GM19023 (cell line): ENCODE results near the gene SH2B3.
A peak's percentile ranks its signal among the peaks of the same experiment; 100 is the strongest.
"Not testable (repeated sequence)": the region's sequence is repeated elsewhere in the genome, so short reads cannot be mapped to it uniquely, and the experiment has no call there.

Experiments
- ATAC-seq: cut with Tn5 transposase; IDR thresholded peaks from one replicate; pipeline ENCODE4 v1.9.1; 2021; ENCODE audit warnings: mild to moderate bottlenecking, moderate library complexity; ENCODE audit not compliant: unreplicated experiment

The SH2B3 gene

DNA sequence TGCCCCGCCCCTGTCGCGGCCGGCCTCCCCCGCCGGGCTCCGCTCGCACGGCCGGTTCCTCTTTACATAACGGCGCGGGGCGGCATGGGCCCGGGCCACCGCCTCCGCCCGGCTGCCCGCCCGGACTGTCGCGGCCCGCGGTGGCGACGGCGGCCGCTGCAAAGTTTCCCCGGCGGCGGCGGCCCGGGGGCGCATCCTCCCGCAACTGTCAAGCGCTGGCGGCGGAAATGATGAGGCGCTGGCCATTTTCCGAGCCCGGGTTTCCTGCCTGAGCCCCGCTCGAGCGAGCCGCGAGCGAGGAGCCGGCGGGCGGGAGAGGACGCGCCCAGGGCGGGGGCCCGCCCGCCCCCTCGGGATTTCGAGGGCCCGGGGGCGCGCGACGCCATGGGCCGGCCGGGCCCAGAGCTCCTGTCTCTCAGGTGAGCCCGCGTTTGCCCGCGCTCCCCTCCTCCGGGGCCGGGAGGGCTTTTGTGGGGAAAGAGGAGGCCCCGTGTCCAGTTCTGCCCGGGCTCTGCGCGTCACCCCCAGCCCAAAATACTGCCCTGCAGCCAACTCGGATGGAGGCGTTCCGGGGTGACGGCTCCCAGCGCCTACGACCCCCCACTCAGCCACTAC is at the start of gene SH2B3:
SH2B3 (plus strand) TSS at position 65 of the 615 bp plus-strand sequence. CDS start 12,223 bp downstream, outside the sequence.
- peak; percentile 10 for ATAC-seq

DNA sequence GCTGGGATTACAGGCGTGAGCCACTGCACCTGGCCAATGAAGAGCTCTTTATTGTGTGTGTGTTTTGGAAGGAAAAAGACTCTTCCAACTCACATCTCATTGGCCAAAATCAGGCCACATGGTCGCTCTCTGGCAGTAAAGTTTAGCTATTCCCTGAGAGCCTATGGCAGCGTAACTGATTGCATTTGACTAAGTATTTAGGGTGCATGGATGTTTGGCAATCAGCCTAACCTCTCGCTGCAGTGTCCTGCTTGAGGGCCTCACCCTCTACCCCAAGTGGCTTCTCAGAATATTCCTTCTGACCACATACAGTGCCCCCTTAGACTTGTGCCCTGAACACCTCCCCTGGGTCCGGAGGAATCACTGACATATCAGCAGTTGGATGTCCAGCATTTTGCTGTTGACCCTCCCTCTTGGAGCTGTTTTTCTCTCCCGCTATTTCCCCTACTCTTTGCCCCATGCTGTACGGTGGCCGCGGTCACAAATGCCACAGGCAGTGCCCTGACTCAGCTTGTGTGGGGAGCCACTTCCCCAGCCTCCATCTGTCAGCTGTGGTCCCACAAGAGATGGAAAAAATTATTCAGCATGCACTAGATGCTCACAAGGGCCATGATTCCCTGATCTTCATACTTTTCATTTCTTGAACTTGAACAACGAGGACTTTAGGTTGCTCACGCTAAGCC is 46.4 kb upstream of the SH2B3 start:
- ATAC-seq, result no peak

DNA sequence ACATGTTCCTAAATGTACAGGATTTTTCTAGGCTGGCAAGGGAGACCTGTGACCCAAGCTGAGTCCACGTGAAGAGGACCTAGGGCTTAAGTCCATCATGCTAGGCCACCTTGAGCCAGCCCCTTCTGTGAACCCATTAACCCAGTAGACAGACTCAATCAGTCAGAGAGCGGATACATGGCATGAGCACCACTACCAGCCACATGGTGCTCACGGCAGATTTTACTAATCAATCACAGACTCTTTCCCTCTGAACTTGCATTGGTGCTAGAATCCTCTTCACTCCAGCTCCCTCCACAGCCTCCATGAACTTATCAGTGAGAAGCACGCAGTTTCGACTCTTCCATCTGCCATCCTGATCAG is 45.8 kb upstream of the SH2B3 start:
- ATAC-seq, result no peak

DNA sequence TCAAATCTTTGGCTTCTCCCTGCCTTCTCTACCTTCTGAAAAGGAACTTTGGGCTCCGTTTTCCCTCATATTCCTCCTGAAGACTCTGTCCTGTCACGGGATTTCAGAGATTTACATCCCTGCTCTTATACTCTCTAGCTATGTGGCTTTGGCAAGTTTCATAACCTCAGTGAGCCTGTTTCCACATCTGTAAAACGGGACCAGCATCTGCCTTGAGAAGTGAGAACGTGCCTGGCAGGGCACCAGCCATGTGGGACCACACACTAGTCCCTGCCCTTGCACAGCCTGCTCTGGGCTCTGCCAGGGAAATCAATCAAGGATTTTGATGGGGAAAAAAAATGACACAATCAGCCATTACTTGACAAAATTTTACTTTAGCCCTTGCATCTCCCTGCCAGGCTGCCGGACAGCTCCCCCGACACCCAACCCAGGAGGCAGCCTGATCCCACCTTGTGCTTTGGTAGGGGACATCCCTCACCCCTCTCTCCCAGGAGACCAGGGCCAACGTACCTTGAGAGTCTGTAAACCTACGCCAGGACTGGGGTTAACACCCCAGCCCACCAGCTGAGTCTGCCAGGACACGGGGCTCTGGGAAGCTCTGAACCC is 45.3 kb upstream of the SH2B3 start:
- no peak for ATAC-seq

DNA sequence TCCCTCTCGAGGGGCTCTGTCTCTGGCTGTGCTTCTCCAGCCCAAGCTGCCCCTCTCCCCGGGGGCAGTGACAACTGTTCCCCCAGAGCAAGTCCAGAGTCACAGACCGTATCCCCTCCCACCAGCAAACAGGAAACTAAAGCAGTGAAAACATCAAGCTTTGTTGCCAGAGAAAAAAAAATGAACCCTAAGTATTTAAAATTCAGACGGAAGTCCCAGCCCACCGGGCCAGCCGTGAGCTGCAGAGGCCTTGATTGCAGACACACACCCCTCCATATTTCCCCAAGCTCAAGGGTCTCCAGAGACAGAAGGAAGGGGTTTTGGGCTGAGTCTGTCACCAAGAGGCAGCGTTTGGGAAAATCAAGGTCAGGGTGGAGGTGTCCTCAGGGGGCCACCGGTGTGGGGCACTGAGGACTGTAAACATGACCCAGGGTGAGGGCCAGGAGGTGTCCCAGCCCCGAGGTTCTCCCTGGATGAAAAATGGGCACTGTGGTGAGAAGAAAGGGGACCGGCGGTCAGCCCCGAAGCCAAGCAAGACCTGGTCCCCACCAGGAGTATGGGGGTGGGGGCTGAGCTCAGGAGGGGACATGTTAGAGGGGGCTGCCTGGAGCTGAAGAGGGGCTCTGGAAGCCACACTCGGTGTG is 44.5 kb upstream of the SH2B3 start:
- ATAC-seq, result no peak

DNA sequence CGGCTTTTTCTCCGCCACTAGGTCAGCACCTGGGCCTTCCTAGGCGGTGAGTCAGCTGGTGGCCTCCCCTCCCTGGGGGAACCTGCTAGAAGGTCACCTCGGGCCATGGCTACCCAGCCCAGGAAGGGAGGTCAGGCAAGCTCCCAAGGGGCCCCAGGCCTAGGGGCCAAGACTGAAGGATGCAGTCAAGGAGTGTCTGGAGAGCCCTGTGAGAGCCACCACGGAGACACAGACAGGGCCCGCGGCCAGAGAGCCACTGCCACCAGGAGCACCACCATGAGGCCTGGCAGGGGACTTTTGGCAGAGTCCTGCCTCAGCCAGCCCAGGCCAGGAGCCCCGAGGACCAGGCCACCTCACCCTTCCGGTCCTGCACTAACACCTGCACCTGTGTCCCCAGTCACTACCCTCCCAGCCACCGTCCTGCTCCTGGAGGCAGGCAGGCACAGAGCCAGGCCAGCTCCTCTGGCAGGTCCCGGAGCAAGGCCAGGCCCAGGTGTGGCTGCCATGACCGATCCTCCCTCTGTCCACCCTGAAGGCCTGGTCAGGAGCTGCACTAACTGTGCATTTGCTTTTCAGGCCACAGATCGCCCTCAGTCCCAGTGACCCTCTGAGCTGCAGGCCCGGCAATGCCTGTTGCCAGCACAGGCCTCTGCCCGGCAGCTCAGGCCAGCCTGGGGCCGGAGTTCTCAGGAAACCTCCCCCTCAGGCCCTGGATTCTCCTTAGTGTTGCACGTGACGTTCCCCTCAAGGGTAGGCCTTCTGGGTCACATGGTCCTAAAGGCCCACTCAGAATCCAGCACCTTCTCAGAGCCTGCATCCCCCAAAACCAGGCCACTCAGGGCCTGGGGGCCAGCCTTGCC is 43.8 kb upstream of the SH2B3 start:
- no peak for ATAC-seq

DNA sequence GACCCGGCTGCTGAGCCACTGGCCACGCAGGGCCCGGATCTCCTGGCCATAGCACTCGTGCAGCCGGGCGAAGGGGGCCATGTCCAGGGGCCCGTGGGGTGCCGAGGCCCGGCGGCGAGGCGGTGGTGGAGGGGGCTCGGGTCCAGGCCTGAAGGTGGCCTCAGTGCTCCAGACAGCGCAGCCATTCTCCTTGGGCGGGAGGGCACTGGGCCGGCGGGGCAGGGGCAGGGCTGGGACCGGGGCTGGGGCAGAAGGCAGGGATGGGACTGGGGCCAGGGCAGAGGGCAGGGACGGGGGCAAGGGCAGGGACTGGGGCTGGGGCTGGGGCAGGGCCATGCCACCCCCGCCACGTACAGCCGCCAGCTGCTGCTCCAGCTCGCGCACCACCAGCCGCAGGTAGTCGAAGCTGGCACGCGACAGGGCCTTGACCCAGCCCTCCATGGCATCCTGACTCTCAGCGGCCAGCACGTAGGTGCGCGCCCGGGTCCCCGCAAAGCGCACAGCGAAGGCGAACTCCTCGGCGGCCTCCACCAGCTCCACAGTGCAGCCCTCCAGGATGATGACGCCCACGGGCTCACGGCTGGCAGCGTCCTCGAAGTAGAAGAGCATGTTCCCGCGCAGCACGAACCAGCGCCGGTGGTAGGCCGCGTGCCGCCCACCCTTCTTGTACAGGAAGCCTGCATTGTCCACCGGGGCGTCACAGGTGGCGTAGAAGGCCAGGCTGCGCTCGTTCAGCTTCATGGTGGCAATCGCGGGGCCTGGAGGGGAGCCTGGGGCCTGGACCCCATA is 42.8 kb upstream of the SH2B3 start:
- ATAC-seq, result no peak

DNA sequence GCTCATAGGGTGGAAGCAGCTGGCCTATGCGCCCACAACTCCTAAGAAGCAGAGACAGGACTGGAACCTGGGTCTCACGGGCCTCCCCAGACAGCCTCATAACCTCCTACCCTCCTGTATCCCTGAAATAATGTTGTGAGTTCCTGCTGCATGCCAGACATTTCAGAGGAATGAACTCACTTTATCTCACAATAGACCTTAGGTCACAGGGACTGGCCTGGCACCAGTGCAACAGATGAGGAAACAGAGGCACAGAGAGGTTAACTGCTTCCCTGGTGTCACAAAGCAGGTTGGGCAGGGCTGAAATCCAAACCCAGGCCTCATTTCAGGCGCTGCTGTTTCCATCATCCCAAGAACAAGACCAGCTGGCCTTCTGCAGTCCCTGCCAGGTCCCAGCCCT is 42.1 kb upstream of the SH2B3 start:
- no peak for ATAC-seq

DNA sequence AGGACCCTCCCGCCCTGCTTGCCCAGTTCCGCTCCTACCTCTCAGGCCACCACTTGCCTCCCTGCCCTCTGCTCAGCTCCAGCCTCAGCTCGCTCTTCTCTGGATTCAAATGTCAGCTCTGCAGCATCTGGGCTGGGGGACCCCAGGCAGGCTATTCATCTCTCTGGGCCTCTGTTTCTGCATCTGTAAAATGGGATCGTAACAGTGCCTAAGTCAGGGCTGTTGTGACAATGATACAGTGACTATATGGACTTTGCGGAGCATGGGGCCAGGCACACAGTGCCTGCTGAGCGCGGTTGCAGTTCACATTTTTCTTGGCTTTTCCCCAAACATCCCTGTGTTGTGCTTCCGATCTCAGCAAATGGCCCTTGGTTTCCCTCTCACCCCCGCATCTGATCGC is 39.6 kb upstream of the SH2B3 start:
- no peak for ATAC-seq

DNA sequence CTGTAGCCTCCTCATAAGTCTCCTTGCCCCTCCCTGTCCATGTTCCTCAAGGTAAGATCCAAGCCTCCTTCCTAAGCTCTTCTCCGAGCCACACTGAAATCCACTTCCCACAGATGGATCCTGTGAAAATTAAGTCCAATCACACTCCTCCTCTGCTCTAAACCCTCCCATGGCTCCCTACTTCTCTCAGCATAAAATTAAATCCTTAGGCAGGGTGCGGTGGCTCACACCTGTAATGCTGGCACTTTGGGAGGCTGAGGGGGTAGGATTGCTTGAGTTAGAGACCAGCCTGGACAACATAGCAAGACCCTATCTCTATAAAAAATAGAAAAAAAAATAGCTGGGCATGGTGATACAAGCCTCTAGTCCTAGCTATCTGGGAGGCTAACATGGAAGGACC is 39.1 kb upstream of the SH2B3 start:
- ATAC-seq, result no peak

DNA sequence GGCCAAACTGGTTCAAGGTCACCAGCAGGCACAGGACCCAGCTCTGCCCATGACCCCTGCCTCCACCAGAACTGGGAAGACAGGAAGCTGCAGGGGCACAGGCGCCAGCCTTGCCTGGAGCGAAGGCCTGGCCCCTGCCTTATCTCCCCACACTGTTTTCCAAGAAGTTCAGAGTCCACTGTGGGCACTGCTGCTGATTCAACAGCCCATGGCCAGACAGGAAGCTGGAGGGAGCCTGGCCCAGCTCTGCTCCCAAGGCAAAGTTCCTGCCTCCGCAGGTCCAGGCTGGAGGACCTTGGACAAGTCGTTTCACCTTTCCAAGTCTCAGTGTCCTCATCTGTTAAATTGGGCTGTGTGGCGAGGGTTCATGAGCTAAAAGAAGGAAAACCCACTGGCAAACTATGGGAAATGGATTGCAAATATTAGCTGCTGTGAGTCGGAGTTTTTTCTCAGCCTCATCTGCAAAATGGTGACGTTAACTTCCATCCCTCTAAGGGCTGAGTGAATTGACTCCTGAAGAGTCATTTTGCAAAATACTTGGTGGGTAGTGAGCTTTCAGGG is 38.0 kb upstream of the SH2B3 start:
- ATAC-seq, result no peak

DNA sequence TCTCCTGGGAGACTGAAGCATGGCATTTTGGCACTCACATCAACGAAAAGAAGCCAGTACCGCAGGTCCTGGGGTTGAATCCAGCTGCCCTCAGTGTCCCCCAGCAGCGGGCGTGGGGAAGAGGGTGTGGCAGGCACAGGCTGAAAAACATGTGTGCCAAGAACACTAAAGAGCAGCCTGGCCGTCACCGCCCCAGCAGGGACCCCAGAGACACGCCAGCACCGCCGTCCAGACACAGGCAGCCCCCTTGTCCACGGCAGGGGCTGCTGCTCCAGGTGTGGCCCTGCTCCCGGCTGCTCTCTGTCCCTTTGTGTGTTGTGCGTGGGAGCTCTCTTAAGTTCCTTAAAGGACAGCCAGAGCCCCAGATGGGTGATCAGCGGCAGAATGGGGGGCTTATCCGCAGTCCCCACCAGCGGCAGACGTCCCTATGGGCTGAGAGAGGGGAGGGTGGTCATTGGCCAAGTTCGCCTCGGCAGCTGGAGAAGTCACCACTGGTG is 37.4 kb upstream of the SH2B3 start:
- peak; percentile 20 for ATAC-seq

DNA sequence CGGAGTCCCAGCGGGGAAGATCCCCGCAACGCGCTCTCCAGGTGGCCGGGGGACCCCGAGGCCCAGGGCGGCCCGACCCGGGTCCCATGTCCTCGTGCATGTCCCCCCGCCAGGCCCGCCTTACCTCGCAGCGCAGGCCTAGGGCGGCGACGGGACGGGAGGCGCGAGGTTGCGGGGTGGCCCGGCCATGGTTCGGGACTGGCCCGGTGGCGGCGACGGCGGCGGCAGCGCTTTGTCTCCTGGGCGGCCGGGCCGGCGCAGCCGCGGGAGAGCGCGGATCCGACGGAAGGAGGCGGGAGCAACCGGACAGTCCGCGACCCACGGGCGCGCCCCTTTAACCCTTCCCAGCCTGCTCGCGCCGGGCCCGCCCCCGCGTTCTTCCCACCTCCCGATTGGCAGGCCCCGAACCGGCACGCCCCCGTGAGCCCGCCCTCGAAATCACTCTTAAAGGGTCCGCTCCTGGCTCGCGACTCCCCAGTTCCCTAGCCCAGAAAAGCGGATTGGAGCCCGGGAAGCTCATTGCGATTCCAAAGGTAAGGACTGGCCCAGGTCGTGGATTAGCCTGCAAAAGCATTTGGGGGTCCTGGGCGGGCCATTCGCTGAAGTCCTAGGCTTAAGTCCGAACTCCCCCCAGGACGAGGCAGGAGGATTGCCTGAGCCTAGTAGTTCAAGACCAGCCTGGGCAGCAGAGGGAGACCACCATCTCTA is 36.8 kb upstream of the SH2B3 start, which contains the start of gene PHETA1:
PHETA1 (minus strand) TSS at position 308 of the 708 bp plus-strand sequence. CDS start 5,668 bp downstream, outside the sequence.
- ATAC-seq, result peak; percentile 95

DNA sequence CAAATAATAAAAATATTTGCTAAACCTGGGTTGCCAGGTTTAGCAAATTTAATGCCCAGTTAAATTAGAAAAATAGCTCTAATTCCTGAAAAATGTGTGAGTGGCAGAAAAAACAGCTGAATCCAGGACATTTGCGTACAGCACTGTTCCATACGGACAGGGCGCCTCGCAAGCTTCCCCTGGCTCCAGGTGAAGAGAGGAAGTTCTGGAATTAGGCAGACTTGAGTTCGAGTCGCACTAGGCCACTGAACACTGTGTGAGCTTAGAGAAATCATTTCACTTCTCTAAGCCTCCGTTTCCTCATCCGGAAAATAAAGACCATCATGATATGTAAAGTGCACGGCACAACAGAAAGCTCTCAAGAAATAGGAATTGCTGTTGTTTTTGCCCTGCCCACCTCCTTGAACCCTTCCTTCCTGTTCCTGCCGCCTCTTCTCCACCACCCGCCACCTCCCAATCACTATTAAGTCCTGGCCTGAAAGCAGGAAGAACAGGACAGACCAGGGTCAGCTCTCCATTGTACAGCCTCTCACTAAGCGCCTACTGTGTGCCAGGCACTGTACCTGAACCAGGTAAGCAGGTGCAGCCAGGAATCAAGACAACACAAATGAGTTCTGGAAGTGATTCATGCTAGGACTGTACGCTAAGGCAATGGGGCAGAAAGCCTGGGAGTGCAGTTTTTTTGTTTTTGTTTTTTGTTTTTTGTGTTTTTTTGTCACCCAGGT is 36.1 kb upstream of the SH2B3 start:
- ATAC-seq, result no peak

DNA sequence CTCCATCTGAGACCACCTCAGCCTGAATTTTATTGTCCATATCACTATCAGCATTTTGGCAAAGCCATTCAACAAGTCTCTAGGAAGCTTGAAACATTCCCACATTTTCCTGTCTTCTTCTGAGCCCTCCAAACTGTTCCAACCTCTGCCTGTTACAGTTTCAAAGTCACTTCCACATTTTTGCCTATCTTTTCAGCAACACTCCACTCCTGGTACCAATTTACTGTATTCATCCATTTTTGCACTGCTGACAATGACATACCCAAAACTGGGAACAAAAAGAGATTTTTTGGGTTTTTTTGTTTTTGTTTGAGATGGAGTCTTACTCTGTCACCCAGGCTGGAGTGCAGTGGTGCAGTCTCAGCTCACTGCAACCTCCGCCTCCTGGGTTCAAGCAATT is 32.5 kb upstream of the SH2B3 start:
- not testable (repeated sequence) for ATAC-seq

DNA sequence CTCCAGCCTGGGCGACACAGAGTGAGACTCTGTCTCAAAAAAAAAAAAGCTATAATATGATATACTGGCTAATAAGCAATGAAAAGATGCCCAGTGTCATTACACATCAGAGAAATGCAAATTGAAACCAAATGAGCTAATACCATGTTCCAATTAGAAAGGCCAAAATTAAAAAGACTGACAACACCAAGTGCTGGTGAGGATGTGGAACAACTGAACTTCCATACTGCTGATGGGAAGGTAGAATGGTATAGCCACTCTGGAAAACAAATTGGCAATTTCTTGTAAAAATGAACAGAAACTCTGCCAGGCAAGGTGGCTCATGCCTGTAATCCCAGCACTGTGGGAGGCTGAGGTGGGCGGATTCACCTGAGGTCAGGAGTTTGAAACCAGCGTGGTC is 28.3 kb upstream of the SH2B3 start:
- ATAC-seq, result no peak

DNA sequence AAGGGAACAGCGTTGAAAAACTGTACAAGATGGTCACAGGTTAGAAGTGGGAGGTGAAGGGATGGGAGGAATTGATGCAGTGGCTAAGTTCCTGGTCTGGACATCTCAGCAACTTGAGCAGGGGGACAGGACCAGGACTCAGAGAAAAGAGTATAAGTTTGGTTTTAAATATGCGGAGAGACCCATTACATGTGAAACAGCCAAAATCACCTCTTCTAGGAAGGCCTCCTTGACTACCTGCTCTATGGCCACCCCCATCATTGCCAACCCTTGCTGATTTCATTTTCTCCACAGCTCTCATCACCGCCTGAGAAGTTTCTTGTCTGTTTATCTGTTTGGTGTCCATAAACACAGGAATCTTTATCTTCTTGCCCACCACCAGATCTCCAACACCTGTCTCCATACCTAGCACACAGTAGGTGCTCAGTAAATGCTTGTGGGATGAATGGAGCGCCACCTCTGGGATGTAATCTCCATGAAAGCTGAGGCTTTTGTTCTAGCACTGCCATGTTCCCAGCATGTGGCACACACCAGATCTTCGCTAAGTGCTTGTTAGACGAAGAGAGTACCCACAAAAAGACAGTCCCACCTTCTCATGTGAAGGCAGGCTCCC is 25.7 kb upstream of the SH2B3 start:
- ATAC-seq, result no peak

DNA sequence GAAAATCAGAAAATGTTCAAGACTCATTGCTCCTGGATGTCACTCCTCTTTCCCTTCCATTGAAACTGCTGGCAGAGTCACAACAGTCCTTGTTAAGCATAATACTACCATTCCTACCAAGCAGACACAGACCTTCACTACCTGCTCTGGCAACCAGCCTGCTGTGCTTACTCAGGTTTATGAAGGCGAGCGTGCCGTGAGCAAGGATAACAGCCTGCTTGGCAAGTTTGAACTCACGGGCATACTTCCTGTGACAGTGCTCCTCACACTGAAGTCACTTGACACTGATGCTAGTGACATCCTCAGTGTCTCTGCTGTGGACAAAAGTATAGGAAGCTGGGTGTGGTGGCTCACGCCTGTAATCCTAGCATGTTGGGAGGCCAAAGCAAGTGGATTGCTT is 21.1 kb upstream of the SH2B3 start:
- no peak for ATAC-seq
